Hepatic stellate cell (primary cell): Measurements from ENCODE around the gene C1orf87.

Experiments used
- DNase-seq: peaks from one replicate; pipeline ENCODE4 v3.0.0; 2011; ENCODE audit warnings: low spot score

The C1orf87 gene

DNA sequence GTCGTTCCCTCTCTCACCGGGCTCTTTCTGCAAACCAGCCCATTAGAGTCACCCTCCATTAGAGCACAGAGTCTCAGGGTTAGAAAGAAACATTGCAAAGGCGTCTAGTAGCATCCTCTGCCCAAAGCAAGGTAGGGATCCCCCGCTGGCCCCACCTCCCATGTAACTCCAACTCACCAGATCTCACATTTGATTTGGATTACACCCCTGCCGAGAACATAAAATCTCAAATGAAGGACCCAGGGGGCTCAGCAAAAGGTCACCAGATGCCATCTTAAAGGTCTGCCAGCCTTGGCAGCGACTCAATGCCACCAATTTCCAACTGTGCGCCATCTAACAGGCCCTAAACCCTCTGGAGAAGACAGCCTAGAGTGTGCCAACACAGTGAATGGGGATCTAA lies 14.1 kb downstream of the C1orf87 start:
- DNase-seq = no peak

- no peak for DNase-seq
Observed at GRCh38 chr1:60055336-60055735, 18.2 kb downstream of the C1orf87 start.

DNA sequence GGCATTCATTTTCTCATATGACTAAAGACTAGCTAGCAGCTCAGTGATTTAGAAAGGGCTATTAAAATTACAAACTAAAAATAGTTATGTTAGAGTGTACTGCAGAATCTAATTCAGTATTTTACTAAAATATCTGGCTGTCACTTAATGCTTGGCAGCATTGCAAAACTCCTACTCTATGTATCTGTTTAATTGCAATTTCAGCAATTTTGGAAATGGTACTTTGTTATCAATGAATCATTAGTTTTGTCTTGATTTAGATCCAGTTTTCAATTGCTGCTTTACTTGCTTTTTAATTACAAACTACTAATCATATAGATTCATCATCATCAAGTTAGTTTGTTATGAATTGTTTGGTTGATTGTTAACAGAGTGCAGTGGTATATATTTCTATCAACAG lies 19.2 kb downstream of the C1orf87 start:
- DNase-seq = no peak

GRCh38 chr1:60052601-60053000 lies 21.0 kb downstream of the C1orf87 start:
- no peak for DNase-seq

- DNase-seq = no peak
Observed at GRCh38 chr1:60051191-60051590, 22.4 kb downstream of the C1orf87 start.

- no peak for DNase-seq
Observed at GRCh38 chr1:60049188-60049587, 24.4 kb downstream of the C1orf87 start.

DNA sequence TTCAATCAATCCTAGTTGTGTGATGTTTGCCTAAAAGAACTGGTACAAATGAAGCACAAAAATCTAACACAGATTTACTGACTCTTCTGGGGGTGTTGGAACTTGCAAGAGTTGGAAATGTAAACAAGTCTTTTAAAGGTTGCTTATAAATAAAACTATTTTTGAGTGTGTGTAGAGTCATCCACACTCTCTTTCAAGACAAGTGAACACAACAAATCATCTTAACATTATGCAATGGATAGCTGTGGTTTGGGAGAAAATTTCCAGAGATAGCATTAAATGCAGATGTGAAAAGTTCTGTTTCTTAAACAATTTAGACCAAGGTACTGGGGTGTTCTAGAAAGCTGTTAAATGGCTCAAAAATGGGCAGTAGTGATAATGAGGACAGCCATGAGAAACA lies 28.7 kb downstream of the C1orf87 start:
- DNase-seq = no peak

DNA sequence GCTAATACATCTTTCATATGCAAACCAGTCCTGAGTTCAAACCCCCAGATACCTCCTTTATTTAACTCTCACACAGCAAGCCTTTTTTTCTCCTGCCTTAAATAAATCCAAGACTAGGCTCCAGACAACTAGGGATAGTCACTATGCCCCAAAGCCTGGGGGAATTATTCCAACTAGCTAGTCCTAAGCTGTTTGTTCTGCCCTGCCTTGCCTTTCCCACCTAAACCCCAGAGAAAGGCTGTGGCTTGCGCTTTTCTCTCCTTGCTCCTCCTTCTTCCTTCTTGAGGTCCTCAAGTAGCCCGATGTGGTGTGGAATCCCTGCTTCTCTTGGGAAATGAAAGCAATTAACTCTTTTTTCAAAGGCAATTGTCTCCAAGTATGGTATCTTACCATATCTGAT lies 31.8 kb downstream of the C1orf87 start:
- DNase-seq = no peak

GRCh38 chr1:60037669-60038068 lies 35.9 kb downstream of the C1orf87 start:
- no peak for DNase-seq

DNA sequence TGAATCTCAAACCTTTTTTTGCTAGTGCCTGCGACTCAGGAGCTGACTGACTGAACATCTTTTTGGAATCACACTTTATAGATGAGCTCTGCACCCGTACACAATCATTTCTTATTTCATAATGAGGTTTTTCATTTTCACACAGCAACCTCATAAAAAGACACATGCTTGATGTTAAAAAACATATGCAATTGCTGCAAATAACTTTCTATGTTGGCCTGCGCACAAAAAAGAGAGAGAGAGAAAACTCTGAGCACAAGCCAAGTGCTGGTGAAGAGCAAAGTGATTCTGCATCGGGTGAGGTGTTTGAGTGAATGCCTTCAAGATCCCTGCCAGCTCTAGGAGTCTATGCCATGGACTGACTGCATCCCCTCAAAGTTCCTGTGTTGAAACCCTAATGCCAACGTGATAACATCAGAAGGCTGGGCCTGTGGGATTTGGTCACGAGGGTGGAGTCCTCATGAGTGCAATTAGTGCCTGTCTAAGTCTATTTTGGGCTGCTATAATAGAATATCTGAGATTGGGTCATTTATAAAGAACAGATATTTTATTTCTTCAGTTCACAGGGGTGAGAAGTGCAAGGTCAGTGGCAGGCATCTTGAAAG lies 36.6 kb downstream of the C1orf87 start:
- DNase-seq = no peak

GRCh38 chr1:60035921-60036320 lies 37.6 kb downstream of the C1orf87 start:
- DNase-seq = no peak

DNA sequence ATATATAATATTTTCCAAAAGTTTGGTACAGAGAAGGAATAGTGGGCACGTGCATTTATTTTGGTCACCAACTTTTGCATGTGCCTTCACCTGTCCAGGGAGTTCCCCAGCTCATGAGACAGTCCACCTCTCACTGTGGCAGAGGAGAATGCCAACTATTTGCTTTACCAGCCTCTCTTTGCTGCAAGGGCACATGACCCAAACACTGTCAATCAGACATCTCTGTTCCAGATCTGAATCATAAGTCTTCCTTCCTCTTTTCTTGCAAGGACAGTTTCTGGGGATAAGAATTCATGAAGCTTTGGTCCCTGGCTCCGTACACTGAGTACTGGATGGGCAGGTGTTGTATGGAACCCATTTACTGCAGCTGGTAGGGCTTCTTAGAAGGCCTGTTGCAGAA lies 38.6 kb downstream of the C1orf87 start:
- DNase-seq = no peak

- DNase-seq = no peak
Observed at GRCh38 chr1:60033066-60033465, 40.5 kb downstream of the C1orf87 start.

DNA sequence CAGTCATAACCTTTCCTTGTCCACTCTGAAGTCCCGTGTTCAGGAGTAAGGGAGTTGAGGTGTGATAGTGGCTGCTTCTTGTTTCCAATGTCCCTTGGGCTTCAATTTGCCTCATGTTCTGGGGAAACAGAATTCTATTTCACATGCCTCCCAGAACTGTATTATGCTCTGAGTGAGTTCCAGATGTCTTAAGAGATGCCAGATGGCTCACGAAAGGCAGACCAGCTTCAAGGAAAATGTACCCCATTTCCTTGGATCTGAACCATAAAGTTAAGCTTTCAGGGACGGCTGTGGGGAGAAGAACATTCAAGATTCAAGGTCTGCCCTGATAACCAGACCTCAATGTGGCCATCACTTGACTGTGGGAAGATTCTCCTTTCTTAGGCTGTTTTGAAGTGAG lies 42.4 kb downstream of the C1orf87 start:
- no peak for DNase-seq

DNA sequence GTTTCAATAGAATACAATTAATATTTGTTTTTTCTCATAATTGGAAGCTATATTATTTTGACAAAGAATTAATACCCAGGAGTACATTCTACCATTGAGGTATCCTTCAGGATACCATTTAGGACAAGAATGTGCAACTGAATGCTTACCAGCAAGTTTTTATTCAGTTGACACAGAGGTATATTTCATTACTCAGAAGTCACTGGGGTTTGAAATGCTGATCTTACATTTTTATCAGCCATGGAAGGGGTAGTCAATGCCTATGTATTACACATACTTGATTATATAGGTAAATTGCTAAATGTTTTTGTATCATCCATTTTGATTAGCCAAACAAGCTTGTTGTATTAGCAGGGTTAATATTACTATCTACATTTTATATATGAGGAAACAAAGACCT lies 48.0 kb downstream of the C1orf87 start:
- DNase-seq = no peak

DNA sequence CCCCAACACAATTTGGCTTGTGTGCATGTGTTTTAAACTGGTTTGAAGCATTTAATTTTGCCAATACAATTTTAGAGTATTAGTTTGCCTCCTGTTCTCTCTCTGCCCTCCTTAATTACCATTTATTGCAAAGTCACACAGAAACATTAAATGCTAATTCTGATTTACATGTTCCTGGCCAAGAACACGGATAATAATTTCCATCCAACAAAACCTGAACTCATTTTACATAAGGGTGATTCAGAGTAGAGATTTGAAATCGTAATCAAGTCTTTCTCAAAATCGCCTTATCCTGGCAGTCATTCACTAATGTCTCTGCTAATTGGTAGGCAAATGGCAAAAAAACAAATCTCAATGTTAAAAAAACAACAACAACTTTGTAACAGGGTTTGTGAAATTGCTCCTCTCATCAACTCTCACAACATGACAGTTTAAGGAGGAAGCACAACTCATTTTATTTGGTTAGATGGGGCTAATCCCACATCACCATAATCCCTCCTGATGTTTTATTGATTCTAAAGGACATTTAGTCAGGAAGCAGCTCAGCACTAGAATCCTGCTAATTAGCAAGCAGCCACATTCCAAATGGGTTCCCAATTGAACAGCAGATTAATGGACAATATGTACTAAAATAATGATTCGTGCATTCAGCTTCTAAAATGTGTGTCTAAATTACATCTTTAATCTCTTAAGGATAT lies 55.9 kb downstream of the C1orf87 start:
- DNase-seq = no peak

- DNase-seq = no peak
Observed at GRCh38 chr1:60010690-60011089, 62.9 kb downstream of the C1orf87 start.

- no peak for DNase-seq
Observed at GRCh38 chr1:60008500-60008899, 65.1 kb downstream of the C1orf87 start.

DNA sequence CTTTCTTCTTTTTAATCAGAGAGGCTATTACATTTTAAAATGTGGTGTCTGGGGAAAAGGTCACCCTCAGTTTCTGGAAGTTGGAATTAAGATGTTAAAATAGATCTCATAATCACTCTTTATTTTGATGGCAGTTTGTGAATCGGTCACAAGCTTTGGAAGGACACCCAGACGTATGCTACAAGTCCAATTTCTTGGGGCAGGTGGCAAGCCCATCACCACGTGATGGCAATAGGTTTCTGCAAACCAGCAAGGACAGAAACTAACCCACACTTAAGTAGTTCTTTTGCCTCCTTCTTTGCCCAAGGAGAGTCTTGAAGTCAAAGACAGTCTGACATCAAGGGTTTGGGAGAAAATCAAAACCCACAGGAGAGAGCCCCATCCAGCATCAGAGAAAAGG lies 72.9 kb downstream of the C1orf87 start:
- no peak for DNase-seq

DNA sequence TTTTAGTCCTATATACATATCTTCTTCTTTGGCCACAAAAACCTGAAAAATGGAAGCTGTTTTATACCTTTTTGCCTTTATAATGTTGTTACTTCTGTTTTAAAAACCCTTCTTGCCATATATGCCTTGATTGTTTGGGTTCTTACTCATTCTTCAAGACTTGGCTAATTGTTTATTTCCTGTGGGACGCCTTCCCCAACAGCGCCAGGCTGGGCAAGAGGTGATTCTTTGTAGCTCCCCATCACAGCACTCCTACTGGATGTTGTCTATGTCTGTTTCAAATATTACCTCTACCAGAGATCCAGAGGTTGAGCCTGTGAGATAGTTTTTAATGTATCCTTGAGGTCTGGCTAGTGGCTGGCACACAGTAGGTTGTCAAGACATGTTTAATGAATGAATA lies 73.8 kb downstream of the C1orf87 start:
- DNase-seq = no peak

DNA sequence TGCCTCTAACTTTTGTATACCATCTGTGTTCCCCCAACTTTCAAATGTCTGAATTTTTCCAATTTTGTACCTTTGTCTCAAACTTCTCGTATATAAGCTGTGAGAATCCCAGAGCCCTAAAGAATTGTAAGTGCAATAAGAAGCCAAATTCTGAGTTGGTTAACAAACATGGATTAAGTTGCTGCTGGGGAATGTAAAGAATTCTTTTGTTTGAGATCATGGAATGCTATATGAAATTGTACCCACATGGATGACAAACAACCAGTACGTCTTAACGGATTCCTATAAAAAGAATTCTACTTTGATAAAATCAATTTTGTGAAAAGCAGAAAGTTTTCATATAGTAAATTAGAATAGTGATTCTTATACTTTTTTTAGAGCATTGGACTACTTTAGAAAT lies 74.6 kb downstream of the C1orf87 start:
- no peak for DNase-seq

- no peak for DNase-seq
Observed at GRCh38 chr1:59997479-59998115, 76.0 kb downstream of the C1orf87 start.

DNA sequence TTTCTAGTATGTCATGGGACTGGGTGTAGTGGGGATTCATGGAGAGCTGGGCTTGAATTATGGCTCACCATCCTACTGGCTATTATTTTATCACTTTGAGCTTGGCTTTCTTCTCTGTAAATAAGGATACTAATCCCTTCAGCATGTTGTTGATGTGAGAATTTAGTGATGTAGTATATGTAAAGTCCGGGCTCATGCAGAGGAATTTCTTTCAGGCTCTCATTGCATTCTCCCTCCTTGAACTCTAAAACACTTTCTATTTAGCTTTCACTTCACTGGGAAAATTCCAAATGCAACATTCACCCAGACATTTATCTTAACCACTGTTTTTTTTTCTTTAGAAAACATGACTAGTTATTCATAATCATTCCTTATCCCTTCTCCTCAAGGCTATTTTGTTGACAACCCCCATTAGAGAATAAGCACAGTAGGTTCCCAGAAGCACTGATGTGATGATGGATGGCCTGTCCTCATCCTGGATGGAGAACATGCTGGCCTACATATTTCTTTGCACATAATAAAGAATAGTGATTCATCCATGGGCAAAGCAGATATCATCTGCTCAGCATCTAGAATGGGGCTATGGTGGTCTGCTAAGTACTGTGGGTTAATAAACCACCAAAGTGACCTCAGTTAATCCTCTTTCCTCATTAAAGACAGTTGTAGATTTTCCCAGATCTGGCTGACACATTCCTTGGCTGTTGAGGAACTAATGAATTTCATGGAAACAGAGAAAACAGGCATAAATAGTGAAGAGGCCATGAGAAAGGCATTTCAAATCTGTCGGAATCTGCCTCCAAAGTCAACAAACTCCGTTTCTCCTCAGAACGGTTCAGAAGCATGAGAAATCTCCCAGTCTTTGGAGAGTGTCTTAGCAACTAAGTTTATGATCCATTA lies 79.0 kb downstream of the C1orf87 start:
- no peak for DNase-seq
